Left cardiac atrium (tissue), 4 donors: ENCODE data around the gene MCCC1. TPM values are rescaled to one million over a fixed set of nuclear protein-coding genes. Genes with fewer than 3 reads are reported as not detected.
"Not testable (repeated sequence)": the region's sequence is repeated elsewhere in the genome, so short reads cannot be mapped to it uniquely, and the experiment has no call there.

Experiments
- ATAC-seq, 2 donors: fragments of 200-7000 bp; cut with Tn5 transposase; one replicate each; pipeline ENCODE4 v1.9.1; 2020; ENCODE audit warnings: mild to moderate bottlenecking in 2 of 2, moderate library complexity in 2 of 2
- DNase-seq: peaks from one replicate; pipeline ENCODE4 v3.0.0-alpha.2; 2020
- intact Hi-C, 2 donors: fragments of 100-400 bp; cut with DNase I; formaldehyde crosslinking; loops; one replicate each; pipeline versions ENCODE4 v1.14.1 to v1.15.1; 2022 to 2023
- total RNA-seq, 2 donors: library from RNA; stranded (reverse); fragmentation: NEBNext Ultra II Directional; extraction: Animal tissue kit (Norgen Biotek cat#: 25700); gene quantifications; one replicate each; pipeline ENCODE4 v1.2.1, GENCODE V29; 2021
- donor health status: DM: no; HTN: yes; CAD: no.
- donor health status: DM: no; HTN: yes; CAD: no; lungs with severe emphysema.
- donor health status: DM: yes; HTN: yes; CAD: no.
- donor health status: Dilated cardiomyopathy.

Gene MCCC1
- total RNA-seq, 2 donors from 2014 or later: 27.6 to 34.4 TPM

DNA sequence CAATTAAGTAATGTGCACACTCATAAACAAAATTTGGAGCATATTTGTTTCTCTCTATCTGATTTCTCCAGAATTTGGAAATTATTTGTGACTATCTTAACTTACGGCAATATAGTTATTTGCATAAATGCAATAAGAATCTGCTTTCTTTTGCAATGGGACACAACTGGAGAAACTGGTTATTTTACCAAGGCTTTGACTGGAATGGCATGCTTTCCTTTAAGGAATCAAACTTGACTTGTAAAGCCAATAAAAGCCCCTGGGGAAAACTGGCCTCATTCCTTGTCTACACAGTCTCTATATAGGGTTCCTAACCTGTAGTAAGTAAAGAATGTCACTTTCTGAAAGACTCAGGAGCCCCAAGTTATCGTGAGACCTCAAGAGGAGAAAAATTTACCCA lies 32.4 kb downstream of the MCCC1 start:
- not testable (repeated sequence) for DNase-seq, ATAC-seq

DNA sequence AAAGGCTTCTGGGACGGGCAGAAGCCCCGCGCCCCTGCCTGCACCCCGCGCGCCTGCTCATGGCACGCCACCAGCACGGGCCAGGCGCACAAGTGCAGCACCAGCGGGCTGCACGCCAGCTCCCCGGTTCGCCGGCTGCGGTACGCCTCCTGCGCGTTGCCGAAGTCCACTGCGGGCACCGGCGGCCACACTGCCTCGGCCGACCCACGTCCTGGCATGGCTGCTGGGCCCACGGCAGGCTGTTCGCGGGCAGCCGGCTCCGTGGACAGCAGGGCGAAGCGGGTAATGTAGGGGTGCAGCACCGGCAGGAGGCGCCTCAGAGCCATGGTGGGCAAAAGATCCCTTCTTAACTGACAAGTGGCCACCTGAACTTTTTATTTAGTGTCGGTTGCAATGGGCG lies 34.8 kb downstream of the MCCC1 start:
- intact Hi-C loops: no loop called here
- DNase-seq: no peak
- no peak for ATAC-seq

More for the DNA sequence above, 32.4 kb downstream of the MCCC1 start:
- intact Hi-C loops: not testable (repeated sequence)

DNA sequence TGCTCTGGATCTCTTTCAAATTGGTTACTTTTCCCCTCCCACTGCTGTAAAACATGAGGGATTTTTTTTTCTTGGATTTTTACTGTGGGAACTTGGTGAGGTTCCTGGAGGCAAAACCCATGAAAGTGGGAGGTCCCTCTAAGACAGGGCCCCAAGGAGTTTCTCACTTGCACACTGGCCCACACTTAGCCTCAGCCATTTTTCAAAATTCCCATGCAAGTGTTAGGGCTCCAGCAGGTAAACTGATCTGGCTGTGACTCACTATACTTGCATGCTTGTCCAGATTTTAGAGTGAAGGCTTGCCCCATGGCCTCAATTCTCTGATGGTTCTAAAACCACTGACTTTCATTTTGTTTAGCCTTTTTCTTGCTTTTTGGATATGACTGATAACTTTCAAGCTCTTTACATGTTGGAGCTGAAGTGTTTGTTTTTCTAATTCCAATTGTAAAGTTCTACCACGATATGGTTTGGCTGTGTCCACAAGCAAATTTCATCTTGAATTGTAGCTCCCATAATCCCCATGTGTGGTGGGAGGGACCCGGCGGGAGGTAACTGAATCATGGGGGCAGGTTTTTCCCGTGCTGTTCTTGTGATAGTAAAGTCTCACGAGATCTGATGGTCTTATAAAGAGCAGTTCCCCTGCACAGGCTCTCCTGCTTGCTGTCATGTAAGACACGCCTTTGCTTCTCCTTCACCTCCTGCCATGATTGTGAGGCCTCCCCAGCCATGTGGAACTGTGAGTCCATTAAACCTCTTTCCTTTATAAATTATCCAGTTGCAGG lies 37.7 kb downstream of the MCCC1 start:
- intact Hi-C loops: no loop called here
- ATAC-seq (no peak), DNase-seq (no peak)

DNA sequence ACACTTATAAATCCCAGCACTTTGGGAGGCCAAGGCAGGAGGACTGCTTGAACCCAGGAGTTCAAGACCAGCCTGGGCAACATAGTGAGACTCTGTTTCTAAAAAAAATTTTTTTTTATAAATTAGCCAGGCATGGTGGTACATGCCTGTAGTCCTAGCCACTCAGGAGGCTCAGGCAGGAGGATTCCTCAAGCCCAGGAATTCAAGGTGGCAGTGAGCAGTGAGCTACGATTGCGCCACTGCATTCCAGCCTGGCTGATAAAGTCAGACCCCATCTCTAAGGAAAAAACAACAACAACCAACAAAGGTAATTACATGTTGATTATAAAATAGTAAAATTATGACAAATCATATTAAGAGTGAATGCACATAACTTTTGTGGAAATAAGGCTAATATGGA lies 40.9 kb downstream of the MCCC1 start:
- intact Hi-C loops: no loop called here
- ATAC-seq (no peak), DNase-seq (no peak)

DNA sequence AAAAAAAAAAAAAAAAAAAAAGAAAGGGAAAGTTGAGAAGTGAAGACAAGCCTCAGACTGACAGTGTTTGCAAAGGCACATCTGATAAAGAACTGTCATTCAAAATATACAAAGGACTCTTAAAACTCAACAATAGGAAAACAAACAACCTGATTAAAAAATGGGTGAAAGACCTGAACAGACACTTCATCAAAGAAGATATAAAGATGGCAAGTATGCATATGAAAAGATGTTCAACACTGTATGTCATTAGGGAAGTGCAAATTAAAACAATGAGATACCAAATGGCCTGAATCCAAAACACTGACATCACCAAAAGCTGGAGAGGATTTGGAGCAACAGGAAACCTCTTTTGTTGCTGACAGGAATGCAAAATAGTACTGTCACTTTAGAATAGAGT lies 48.6 kb downstream of the MCCC1 start:
- intact Hi-C loops: no loop called here
- DNase-seq (no peak), ATAC-seq (no peak)

DNA sequence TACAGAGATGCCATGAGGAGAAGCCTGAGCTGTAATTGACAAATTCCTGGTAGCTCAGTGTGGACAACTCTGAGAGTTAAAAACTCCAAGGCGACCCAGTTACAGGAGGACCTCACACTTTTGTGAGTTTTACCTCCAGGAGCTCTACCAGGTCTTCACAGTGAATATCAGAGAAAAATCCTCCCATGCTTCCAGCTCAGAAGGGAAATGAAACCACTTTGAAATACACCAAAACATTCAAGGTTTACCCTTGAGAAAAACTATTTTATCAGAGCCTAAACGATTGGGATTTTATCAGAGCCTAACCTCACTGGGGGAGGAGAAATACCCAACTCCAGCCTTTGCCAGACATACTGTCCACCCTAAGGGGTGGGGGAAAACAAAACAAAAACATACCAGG lies 52.4 kb downstream of the MCCC1 start:
- no peak for ATAC-seq
- no peak for DNase-seq
- intact Hi-C loops: no loop called here

DNA sequence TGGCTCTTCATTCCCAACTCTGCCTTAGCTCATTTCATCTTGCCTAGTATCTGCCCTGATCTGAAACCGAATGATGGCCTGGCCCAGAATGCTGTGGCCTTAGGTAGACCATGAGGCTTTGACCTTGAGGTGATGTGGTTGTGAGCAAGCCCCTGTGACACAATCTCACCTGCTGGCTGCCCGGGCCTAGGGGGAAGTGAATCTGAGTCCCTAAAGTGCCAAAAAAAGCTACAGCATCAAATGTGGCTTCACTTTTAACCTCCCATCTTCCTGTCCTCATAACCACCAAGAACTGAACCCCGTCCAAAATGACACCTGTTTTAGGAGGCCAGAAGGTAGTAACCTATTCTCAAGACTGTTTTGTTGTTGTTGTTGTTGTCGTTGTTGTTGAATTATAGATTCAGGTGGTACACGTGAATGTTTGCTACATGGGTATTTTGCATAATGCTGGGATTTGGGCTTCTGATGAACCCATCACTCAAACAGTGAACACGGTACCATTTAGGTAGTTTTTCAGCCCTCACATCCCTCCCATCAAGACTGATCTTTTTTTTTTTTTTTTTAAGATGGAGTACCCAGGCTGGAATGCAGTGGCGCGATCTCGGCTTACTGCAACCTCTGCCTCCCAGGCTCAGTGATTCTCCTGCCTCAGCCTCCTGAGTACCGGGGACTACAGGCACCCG lies 54.6 kb downstream of the MCCC1 start:
- no peak for ATAC-seq
- DNase-seq: no peak

DNA sequence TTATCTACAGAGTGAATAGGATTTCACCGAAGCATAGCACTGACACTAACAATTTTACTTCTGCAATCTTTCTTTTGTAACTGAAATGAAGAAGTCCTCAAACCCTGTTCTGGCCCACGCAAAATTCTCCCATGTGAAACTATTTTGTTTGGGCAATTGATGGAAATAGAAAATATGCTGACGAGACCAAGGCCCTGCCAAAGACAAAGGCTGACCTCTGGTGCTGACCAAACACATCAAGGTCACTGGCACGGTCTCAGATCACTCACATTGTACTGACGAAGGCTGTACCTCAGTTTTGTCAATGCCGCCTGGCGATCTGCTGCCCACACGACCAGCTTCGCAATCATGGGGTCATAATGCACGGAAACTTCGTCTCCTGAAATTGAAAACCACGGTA lies 60.5 kb downstream of the MCCC1 start:
- ATAC-seq (no peak), DNase-seq (no peak)
- intact Hi-C loops: no loop called here

More for the DNA sequence above, 54.6 kb downstream of the MCCC1 start:
- intact Hi-C loops: no loop called here

DNA sequence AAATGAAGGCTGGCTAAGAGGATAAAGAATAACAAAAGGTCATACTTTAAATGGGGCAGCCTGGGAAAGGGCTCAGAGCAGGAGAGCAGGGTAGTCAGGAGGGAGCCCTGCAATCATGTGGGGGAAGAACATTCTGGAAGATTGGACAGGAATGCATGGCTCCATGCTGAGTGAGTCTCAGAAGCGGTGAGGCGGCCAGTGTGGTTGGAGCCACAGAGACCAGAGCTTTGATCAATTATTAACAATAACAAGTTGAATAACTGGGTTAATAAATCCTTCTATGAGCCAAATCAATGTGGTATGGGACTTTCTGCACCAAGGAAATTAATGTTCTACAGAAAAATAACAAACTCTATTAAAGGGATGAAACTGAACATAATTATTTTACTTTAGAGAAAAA lies 61.1 kb downstream of the MCCC1 start:
- no peak for DNase-seq

DNA sequence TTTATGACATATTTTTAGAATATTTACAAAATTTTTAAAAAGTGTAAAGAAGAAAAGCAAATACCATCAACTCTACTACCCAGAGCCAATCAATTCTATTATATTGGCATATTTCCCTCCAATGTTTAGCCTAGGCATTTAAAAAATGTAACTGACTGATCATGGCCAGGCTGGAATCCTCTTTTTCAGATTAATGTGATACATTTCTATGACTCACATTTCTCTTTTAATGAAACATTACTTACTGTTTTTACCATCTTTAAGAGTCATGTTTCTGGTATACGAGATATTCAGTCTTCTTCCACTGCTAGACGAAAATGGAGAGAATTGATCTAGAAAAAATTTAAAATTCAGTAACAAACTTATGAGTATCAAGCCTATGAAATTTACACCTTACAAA lies 65.5 kb downstream of the MCCC1 start:
- intact Hi-C loops: no loop called here
- ATAC-seq (no peak), DNase-seq (no peak)

More for the DNA sequence above, 61.1 kb downstream of the MCCC1 start:
- intact Hi-C loops: no loop called here
- no peak for ATAC-seq

DNA sequence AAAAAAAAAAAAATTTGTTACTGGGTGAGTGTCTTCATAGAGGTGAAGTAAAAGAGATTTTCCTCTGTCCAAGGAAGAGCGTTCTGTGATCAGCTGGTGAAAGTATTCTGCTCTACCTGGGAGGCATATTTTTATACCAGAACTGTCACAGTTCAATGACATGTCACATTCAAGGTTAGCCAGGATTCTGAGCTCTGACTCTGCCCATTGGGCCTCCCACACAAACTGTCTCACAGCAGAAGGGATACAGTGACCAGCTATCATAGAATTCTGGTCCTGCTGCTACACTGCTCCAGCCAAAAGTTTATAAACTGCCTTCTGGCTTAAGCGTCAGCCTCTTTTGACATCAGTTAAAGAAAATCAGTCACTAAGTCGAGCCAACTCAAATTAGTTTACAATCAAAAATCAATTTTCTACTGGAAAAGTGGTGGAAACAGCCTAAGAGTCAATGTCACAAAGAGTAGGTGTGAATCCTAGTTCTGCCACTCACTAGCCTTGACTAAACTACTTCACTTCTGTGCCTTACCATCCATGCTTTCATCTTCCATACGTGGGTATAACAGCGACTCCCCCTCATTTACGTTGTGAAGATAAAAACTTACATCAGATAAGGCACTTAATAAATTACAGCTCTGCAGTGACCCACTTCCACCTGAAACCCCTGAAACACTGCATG lies 66.3 kb downstream of the MCCC1 start:
- ATAC-seq (no peak), DNase-seq (no peak)
- intact Hi-C loops: no loop called here

DNA sequence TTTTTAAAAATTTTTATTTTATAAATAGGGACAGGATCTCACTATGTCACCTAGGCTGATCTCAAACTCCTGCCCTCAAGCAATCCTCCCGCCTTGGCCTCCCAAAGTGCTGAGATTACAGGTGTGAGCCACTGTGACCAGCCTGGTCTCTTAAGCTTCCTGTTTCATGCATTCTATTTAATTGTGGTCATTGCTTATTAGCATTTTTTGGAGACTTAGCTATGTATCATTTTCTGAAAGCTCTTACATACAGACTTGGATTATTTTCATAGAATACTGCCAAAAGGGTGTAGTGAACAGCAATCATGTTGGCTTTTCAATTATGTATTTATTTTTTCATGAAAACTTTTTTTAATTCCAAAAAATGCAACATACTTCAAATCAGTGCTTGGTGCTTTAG lies 67.5 kb downstream of the MCCC1 start:
- intact Hi-C loops: no loop called here
- DNase-seq (no peak), ATAC-seq (no peak)

DNA sequence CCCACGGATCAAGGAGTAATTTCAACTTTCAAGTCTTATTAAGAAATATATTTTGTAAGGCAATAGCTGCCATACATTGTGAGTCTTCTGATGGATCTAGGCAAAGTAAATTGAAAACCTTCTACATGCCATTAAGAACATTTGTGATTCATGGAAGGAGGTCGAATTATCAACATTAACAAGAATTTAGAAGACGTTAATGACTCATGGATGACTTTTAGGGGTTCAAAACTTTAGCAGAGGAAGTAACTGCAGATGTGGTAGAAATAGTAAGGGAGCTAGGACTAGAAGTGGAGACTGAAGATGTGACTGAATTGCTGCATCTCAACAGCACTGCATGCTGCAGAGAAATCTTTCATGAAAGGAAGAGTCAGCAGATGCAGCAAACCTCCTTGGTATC lies 70.9 kb downstream of the MCCC1 start:
- no peak for DNase-seq
- ATAC-seq: no peak
- intact Hi-C loops: no loop called here

DNA sequence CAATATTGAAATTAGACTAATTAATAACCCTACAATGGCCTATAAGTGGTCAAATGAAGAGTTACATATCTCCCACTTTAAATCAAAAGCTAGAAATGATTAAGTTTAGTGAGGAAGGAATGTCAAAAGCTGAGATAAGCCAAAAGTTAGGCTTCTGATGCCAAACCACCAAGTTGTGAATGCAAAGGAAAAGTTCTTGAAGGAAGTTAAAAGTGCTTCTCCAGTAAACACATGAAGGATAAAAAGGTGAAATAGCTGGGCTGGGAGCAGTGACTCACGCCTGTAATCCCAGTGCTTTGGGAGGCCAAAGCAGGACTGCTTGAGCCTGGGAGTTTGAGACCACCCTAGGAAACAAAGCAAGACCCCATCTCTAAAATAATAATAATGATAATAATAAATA lies 72.0 kb downstream of the MCCC1 start:
- DNase-seq (no peak), ATAC-seq (no peak)
- intact Hi-C loops: no loop called here

DNA sequence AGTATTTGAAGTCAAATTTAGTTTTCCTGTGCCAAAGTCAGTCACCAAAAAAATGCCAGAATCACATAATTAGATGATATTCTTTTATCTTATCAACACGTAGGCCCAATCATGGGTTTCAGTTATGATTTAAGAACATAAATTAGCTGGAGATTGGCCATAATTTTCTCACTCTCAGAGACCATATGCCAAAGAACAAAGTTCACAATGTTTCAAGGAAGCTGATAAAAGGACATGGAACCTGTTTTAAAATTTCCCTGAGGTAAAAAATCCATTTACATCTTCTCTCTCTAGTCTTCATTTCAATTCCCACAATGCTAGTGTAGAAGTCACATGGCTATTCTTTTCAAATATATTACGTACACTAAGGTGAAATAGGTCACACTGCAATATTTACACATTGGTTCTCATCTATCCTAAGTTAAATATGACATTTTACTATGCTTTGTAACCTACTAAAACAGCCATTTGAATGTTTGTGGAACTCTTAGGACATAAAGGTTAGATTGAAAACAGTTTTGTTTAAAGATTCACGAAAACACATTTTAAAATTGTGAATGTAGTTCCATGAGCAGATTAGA lies 76.3 kb downstream of the MCCC1 start:
- DNase-seq (no peak), ATAC-seq (no peak)
- intact Hi-C loops: no loop called here

DNA sequence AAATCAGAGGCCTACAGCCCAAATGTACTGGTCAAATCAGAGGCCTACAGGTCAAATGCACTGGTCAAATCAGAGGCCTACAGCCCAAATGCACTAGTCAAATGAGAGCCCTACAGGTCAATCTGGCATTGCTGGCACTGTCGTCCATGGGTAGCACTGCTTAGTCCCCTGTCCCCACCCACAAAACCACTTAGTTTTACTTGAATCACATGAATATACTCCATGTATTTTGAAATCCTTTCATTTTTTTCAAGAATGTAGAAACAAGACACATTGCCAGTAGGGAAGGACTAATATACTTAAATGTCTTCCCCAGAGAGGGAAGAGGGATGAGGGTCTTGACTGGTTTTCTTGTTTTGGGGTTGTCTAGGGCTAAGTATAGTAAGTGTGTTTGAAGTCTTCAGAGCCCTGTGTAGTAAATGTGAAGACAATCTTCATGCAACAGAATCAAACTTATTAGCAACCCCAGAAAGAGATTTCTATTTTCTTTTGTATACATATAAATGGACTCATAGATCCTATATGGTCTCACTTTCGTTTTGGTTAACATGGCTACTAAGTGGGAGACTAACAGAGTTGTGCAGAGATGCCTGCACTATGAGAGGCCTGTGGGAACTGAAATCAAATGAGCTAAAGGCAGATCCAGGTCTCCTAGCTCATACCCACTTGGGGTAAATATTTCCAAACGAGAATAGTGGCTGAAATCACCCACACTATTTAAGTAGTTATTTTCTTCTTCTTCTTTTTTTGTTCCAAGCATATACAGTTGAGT lies 80.7 kb downstream of the MCCC1 start:
- intact Hi-C loops: no loop called here
- ATAC-seq (no peak), DNase-seq (no peak)

DNA sequence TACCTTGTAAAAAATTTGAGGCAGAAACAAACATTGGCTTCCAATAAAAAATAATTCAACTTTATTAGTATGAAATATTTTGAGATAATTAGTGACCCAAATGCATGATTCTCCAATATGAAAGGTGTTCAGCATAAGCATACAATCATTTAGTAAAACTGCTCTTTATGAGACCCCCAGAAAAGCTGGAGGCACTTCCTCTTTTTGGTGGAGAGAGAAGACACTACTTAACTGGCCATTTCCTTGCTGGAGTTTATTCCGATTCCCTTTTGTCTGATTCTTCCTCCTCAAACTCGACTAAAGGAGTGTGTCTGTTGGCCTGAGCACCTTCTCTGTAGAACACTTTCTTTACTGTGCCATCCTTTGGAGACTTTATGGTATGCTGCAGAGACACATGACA lies 84.1 kb downstream of the MCCC1 start:
- DNase-seq (no peak), ATAC-seq (no peak)
- intact Hi-C loops: no loop called here

DNA sequence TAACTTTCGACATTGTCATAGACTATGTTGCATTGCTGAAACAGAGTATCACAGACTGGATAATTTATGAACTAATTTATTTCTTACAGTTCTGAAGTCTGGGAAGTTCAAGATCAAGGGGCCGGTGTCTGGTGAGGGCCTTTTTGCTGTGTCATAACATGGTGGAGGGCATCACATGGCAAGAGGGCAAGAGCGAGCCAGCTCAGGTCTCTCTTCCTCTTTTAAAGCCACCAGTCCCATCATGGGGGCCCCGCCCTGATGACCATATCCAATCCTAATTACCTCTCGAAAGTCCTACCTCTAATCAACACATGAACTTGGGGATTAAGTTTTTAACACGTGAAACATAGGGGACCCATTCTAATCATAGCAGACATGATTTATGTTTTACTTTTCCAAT lies 85.4 kb downstream of the MCCC1 start:
- intact Hi-C loops: no loop called here
- no peak for ATAC-seq
- DNase-seq: no peak

DNA sequence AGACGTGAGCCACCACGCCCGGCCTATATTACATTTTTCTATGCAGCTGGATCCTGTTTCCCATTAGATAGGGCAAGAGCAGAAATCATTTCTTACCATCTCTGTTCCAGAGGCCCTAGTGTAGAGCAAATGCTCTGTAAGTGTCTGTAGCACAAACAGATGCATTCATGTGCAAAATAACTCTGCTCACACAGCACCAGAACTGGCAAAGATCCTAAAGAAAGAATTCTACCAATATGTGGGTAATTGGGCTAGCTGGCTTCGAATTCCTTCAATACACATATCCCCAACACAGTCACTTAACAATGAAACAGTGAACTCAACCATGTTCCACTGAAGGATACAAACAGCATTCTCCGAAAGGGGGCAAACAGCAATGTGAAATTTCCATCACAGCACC lies 86.2 kb downstream of the MCCC1 start:
- ATAC-seq (no peak), DNase-seq (no peak)
- intact Hi-C loops: no loop called here
